Activated B cell treated with CpG ODN at 0.5 μM for 24 hours (primary cell): ENCODE measurements around the gene NFATC3. TPM values are rescaled to one million over a fixed set of nuclear protein-coding genes. Genes with fewer than 3 reads are reported as not detected.
"Not testable (repeated sequence)": the region's sequence is repeated elsewhere in the genome, so short reads cannot be mapped to it uniquely, and the experiment has no call there.

ENCODE experiments used
- ATAC-seq: fragments of 200-7000 bp; cut with Tn5 transposase; one replicate; pipeline ENCODE4 v1.10.0; 2021; ENCODE audit warnings: low read depth, mild to moderate bottlenecking, moderate library complexity
- CTCF ChIA-PET: fragments of 350-600 bp; sonication (Branson Sonifier 250); formaldehyde crosslinking; loops from one replicate; lab custom pipeline; 2021; ENCODE audit warnings: antibody characterized with exemption; lab: Charles Lee
- POLR2A ChIA-PET: fragments of 350-600 bp; sonication (Branson Sonifier 250); formaldehyde crosslinking; loops from one replicate; lab custom pipeline; 2021; ENCODE audit warnings: antibody characterized with exemption; lab: Charles Lee
- DNase-seq: peaks from one replicate; pipeline ENCODE4 v3.0.0; 2022
- H3K27ac Mint-ChIP-seq: one replicate; pipeline ENCODE4 v1.8.0; 2020; ENCODE audit warnings: mixed read lengths
- H3K27me3 Mint-ChIP-seq: one replicate; pipeline ENCODE4 v1.8.0; 2021; ENCODE audit warnings: mixed read lengths
- H3K36me3 Mint-ChIP-seq: one replicate; pipeline ENCODE4 v1.8.0; 2021; ENCODE audit warnings: low read depth, mixed read lengths
- H3K4me1 Mint-ChIP-seq: one replicate; pipeline ENCODE4 v1.8.0; 2021; ENCODE audit warnings: mixed read lengths
- H3K4me3 Mint-ChIP-seq: one replicate; pipeline ENCODE4 v1.8.0; 2020; ENCODE audit warnings: mild to moderate bottlenecking, mixed read lengths
- H3K9me3 Mint-ChIP-seq: one replicate; pipeline ENCODE4 v1.8.0; 2020; ENCODE audit warnings: mixed read lengths
- CTCF ChIP-seq: fragments of 200-600 bp; IDR thresholded peaks from one replicate; pipeline ENCODE4 v1.8.0; 2022; ENCODE audit warnings: antibody characterized with exemption, mild to moderate bottlenecking
- intact Hi-C: fragments of 100-400 bp; cut with micrococcal nuclease; formaldehyde crosslinking; loops from one replicate; pipeline ENCODE4 v1.15.1; 2024
- total RNA-seq: library from RNA; stranded (reverse); gene quantifications from 2 replicates; pipeline ENCODE4 v1.2.3, GENCODE V29; 2022

Gene NFATC3
- total RNA-seq, 1 donor from 2014 or later = 72.0 TPM

DNA sequence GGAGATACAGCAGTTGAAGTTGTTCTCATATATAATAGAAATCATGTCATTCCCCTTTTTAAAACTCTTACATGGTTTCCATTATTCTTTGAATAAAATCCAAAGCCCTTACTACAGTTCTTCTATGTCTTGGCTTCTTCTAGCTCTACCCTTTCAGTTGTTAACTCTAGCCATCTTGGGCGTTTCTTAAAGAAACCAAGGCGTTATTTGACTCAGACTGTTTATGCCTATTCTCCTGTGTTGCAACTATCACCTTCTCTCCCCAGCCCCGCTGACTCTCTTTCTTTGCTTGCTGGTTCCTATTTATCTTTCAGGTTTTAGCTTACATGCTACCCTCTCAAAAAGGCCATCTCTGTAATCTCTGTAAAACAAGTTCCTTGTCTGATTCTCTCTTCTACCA, 32.7 kb downstream of the NFATC3 start:
- Mint-ChIP-seq H3K4me1 (peaks cover 88% of the 10 kb centered on the region), H3K27me3 (no peaks in the 10 kb centered on the region), H3K4me3 (no peak overlapping the region), H3K36me3 (peaks cover 12% of the 10 kb centered on the region), H3K9me3 (no peaks in the 10 kb centered on the region), H3K27ac (peak overlapping the region; percentile 64)
- no peak for ATAC-seq
- intact Hi-C loops = loop anchor here (2.0 kb wide), 2 partner anchors 33 to 53 kb away; partner anchors contain the start of gene NFATC3
- POLR2A ChIA-PET = interaction anchor here (1.2 to 3.1 kb wide), 3 partner anchors 21 to 44 kb away, joined by 3 to 22 read pairs (median 4); partner anchors contain the start of gene NFATC3
- DNase-seq = no peak
- CTCF ChIA-PET = interaction anchor here (0.6 to 2.9 kb wide), 6 partner anchors 24 to 799 kb away, joined by 3 to 14 read pairs (median 4); no protein-coding TSS in a partner anchor
- no peak for TF ChIP-seq CTCF

DNA sequence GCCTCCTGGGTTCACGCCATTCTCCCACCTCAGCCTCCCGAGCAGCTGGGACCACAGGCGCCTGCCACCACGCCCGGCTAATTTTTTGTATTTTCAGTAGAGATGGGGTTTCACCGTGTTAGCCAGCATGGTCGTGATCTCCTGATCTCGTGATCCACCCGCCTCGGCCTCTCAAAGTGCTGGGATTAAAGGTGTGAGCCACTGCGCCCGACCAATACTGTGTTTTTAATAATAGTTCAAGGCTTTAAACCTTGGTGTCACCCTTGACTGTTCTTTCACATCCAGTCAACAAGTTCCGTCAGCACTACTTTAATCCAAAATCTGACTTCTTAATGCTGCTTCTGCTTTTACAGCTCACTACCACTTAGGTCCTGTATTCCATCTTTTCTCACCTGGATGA, 33.8 kb downstream of the NFATC3 start:
- POLR2A ChIA-PET = interaction anchor here (0.6 to 3.1 kb wide), 4 partner anchors 20 to 109 kb away, joined by 3 to 22 read pairs (median 4); partner anchors contain the start of gene NFATC3
- Mint-ChIP-seq H3K4me3 (peak overlapping the region; percentile 72), H3K27ac (peak overlapping the region; percentile 64), H3K4me1 (peaks cover 78% of the 10 kb centered on the region), H3K36me3 (peaks cover 13% of the 10 kb centered on the region)
- intact Hi-C loops, H3K9me3 Mint-ChIP-seq, H3K27me3 Mint-ChIP-seq, DNase-seq: not testable (repeated sequence)
- CTCF ChIA-PET = interaction anchor here (0.9 to 2.9 kb wide), 3 partner anchors 10 to 48 kb away, joined by 4 to 14 read pairs (median 4); no protein-coding TSS in a partner anchor
- ATAC-seq = peak; percentile 82

GRCh38 chr16:68120496-68120895, 35.3 kb downstream of the NFATC3 start:
- Mint-ChIP-seq H3K4me1 (peaks cover 69% of the 10 kb centered on the region), H3K4me3 (peak overlapping the region; percentile 41), H3K27ac (peak overlapping the region; percentile 64), H3K36me3 (peaks cover 19% of the 10 kb centered on the region)
- ATAC-seq, H3K9me3 Mint-ChIP-seq, DNase-seq, intact Hi-C loops, H3K27me3 Mint-ChIP-seq: not testable (repeated sequence)
- ChIA-PET POLR2A (interaction anchor here (0.6 to 3.1 kb wide), 6 partner anchors 8 to 194 kb away, joined by 3 to 22 read pairs (median 4); partner anchors contain the start of genes NFATC3, PRMT7 and SLC7A6OS), CTCF (interaction anchor here (0.6 to 2.9 kb wide), 2 partner anchors 26 to 693 kb away, joined by 3 to 14 read pairs; no protein-coding TSS in a partner anchor)

GRCh38 chr16:68126395-68126794, 41.2 kb downstream of the NFATC3 start:
- ChIA-PET POLR2A (no interaction called here), CTCF (interaction anchor here (1.7 kb wide), 1 partner anchor 102 kb away, joined by 3 read pairs; no protein-coding TSS in a partner anchor)
- no peak for DNase-seq
- Mint-ChIP-seq H3K27ac (peak overlapping the region; percentile 5), H3K9me3 (no peaks in the 10 kb centered on the region), H3K36me3 (peaks cover 49% of the 10 kb centered on the region), H3K4me3 (no peak overlapping the region), H3K4me1 (peaks cover 56% of the 10 kb centered on the region), H3K27me3 (no peaks in the 10 kb centered on the region)
- TF ChIP-seq CTCF = no peak
- ATAC-seq = no peak
- intact Hi-C loops = no loop called here

- no peak overlapping the region for H3K4me3 Mint-ChIP-seq
- ChIA-PET CTCF (interaction anchor here (0.8 kb wide), 1 partner anchor 9 kb away, joined by 4 read pairs; no protein-coding TSS in a partner anchor), POLR2A (interaction anchor here (1.0 kb wide), 1 partner anchor 9 kb away, joined by 5 read pairs; no protein-coding TSS in a partner anchor)
- DNase-seq (no peak), ATAC-seq (no peak)
- no peaks in the 10 kb centered on the region for H3K27me3 Mint-ChIP-seq
- intact Hi-C loops = no loop called here
- H3K36me3 Mint-ChIP-seq = peaks cover 49% of the 10 kb centered on the region
- peaks cover 64% of the 10 kb centered on the region for H3K4me1 Mint-ChIP-seq
- no peaks in the 10 kb centered on the region for H3K9me3 Mint-ChIP-seq
- H3K27ac Mint-ChIP-seq = peak overlapping the region; percentile 56
- no peak for TF ChIP-seq CTCF
Observed at GRCh38 chr16:68128577-68129305, 43.6 kb downstream of the NFATC3 start.
